Mucosa of descending colon (tissue), 3 donors: ENCODE data around the gene GNA14. TPM values are rescaled to one million over a fixed set of nuclear protein-coding genes. Genes with fewer than 3 reads are reported as not detected.

Experiments
- ATAC-seq: fragments of 200-7000 bp; cut with Tn5 transposase; one replicate; pipeline ENCODE4 v1.9.1; 2020; ENCODE audit warnings: mild to moderate bottlenecking, moderate library complexity
- DNase-seq, 3 donors: peaks; one replicate each; pipeline ENCODE4 v3.0.0-alpha.2; 2020
- H3K36me3 ChIP-seq: fragments of 200-600 bp; one replicate; pipeline ENCODE4 v1.8.0; 2021; ENCODE audit warnings: low read depth, mild to moderate bottlenecking
- H3K4me1 ChIP-seq: fragments of 200-600 bp; one replicate; pipeline ENCODE4 v1.8.0; 2021; ENCODE audit warnings: low read depth, mild to moderate bottlenecking
- H3K4me3 ChIP-seq: fragments of 200-600 bp; one replicate; pipeline ENCODE4 v1.8.0; 2021; ENCODE audit warnings: mild to moderate bottlenecking
- H3K9me3 ChIP-seq: fragments of 200-600 bp; one replicate; pipeline ENCODE4 v1.8.0; 2021; ENCODE audit warnings: mild to moderate bottlenecking
- CTCF ChIP-seq: fragments of 200-600 bp; IDR thresholded peaks from one replicate; pipeline ENCODE4 v1.8.0; 2022; ENCODE audit warnings: antibody characterized with exemption, mild to moderate bottlenecking
- intact Hi-C, 2 donors: fragments of 100-400 bp; cut with DNase I in 1 of 2; cut with micrococcal nuclease in 1 of 2; formaldehyde crosslinking; loops; one replicate each; pipeline versions ENCODE4 v1.11.0 to v1.11.1; 2022; cut with DNase I, micrococcal nuclease
- total RNA-seq, 3 donors: library from RNA; stranded (reverse); fragmentation: NEBNext Ultra II Directional in 2 of 3; extraction: Animal tissue kit (Norgen Biotek cat#: 25700) in 2 of 3; gene quantifications; one replicate each; pipeline versions ENCODE4 v1.2.1 to v1.2.4, GENCODE V29; 2021 to 2023
- donor health status: DM: no; HTN: no; CAD: no; lungs with moderate emphysema.
- donor health status: DM: no; HTN: no; CAD: no.
- donor health status: DM: no; HTN: yes; CAD: no.

GNA14 gene
- total RNA-seq, 3 donors from 2014 or later = 7.0 to 14.6 (median 7.4) TPM

- Histone ChIP-seq H3K36me3 (no peaks in the 10 kb centered on the region), H3K4me1 (peaks cover 5% of the 10 kb centered on the region), H3K9me3 (no peaks in the 10 kb centered on the region), H3K4me3 (no peak overlapping the region)
- ATAC-seq (no peak), DNase-seq (no peak)
- intact Hi-C loops = no loop called here
- no peak for TF ChIP-seq CTCF
Observed at GRCh38 chr9:77518688-77519087, 129.4 kb downstream of the GNA14 start.

GRCh38 chr9:77516781-77517180 is 131.3 kb downstream of the GNA14 start:
- no peaks in the 10 kb centered on the region for H3K4me1 ChIP-seq
- DNase-seq = no peak
- H3K36me3 ChIP-seq = no peaks in the 10 kb centered on the region
- ATAC-seq = no peak
- TF ChIP-seq CTCF = no peak
- no peaks in the 10 kb centered on the region for H3K9me3 ChIP-seq
- intact Hi-C loops = no loop called here
- H3K4me3 ChIP-seq = no peak overlapping the region

GRCh38 chr9:77514886-77515711 is 133.0 kb downstream of the GNA14 start:
- ATAC-seq = no peak
- DNase-seq = no peak
- TF ChIP-seq CTCF = no peak
- no peaks in the 10 kb centered on the region for H3K4me1 ChIP-seq
- no peak overlapping the region for H3K4me3 ChIP-seq
- intact Hi-C loops = no loop called here
- no peaks in the 10 kb centered on the region for H3K36me3 ChIP-seq
- no peaks in the 10 kb centered on the region for H3K9me3 ChIP-seq

- TF ChIP-seq CTCF = no peak
- ATAC-seq (no peak), DNase-seq (no peak)
- Histone ChIP-seq H3K9me3 (no peaks in the 10 kb centered on the region), H3K4me3 (no peak overlapping the region), H3K36me3 (no peaks in the 10 kb centered on the region), H3K4me1 (no peaks in the 10 kb centered on the region)
- intact Hi-C loops = no loop called here
Observed at GRCh38 chr9:77513457-77513856, 134.7 kb downstream of the GNA14 start.

GRCh38 chr9:77512876-77513275 is 135.2 kb downstream of the GNA14 start:
- H3K9me3 ChIP-seq = no peaks in the 10 kb centered on the region
- no peak for TF ChIP-seq CTCF
- H3K36me3 ChIP-seq = no peaks in the 10 kb centered on the region
- no peaks in the 10 kb centered on the region for H3K4me1 ChIP-seq
- no peak overlapping the region for H3K4me3 ChIP-seq
- intact Hi-C loops = no loop called here
- ATAC-seq = no peak
- DNase-seq = no peak
